ENCODE measurements around the gene DHRS7B. TPM values are rescaled to one million over a fixed set of nuclear protein-coding genes. Genes with fewer than 3 reads are reported as not detected.

Gene DHRS7B
- 31.7 TPM for total RNA-seq

GRCh38 chr17:21126645-21127508 is at the start of gene DHRS7B:
Gene DHRS7B, plus strand, starts transcription at chr17:21126964. Its CDS starts 8 bp downstream, at chr17:21126972.
- peak; percentile 90 to 91 for TF ChIP-seq POLR2AphosphoS5 (IDR thresholded peaks at IDR 0.05; ENCODE audit: insufficient read depth in 1 of 2, low read depth in 1 of 2)
- TF ChIP-seq CTCF (IDR thresholded peaks at IDR 0.05), result no peak
- TF ChIP-seq POLR2A (IDR thresholded peaks at IDR 0.05), result peak in 1 of 2 donors; percentile 55
- peak within 1 kb of the TSS; percentile 93 for H3K27ac ChIP-seq
- no peaks in the 10 kb centered on the region for H3K9me3 ChIP-seq
- peaks cover 17% of the 10 kb centered on the region for H3K4me1 ChIP-seq
- H3K27me3 ChIP-seq, result no peaks in the 10 kb centered on the region
- no peaks in the 10 kb centered on the region for H3K36me3 ChIP-seq
- H3K4me3 ChIP-seq, result peak within 1 kb of the TSS; percentile 62 to 98
- peak; percentile 96 to 98 for DNase-seq (ENCODE audit: extremely low spot score in 2 of 2)
- intact Hi-C loops (cut with DNase I), result loop anchor here (10.0 kb wide), 4 partner anchors 88 to 388 kb away; partner anchors contain the start of genes MAP2K3 and TMEM11

GRCh38 chr17:21077281-21077680 is 49.5 kb upstream of the DHRS7B start:
- no peak overlapping the region for H3K27ac ChIP-seq
- no peak for TF ChIP-seq CTCF (IDR thresholded peaks at IDR 0.05)
- no peak for TF ChIP-seq POLR2A (IDR thresholded peaks at IDR 0.05)
- intact Hi-C loops (cut with DNase I), result no loop called here

GRCh38 chr17:21078016-21078780 is 48.6 kb upstream of the DHRS7B start:
- Histone ChIP-seq H3K9me3 (no peaks in the 10 kb centered on the region), H3K27ac (no peak overlapping the region), H3K27me3 (no peaks in the 10 kb centered on the region), H3K36me3 (no peaks in the 10 kb centered on the region), H3K4me3 (no peak overlapping the region), H3K4me1 (peaks cover 15% of the 10 kb centered on the region)
- no peak for DNase-seq (ENCODE audit: extremely low spot score in 2 of 2)
- no peak for TF ChIP-seq POLR2A (IDR thresholded peaks at IDR 0.05)
- TF ChIP-seq CTCF (IDR thresholded peaks at IDR 0.05), result no peak
- no peak for TF ChIP-seq POLR2AphosphoS5 (IDR thresholded peaks at IDR 0.05; ENCODE audit: insufficient read depth in 1 of 2, low read depth in 1 of 2)
- intact Hi-C loops (cut with DNase I), result no loop called here

More at GRCh38 chr17:21077281-21077680, 49.5 kb upstream of the DHRS7B start:
- H3K27me3 ChIP-seq, result no peaks in the 10 kb centered on the region
- no peaks in the 10 kb centered on the region for H3K36me3 ChIP-seq
- peaks cover 15% of the 10 kb centered on the region for H3K4me1 ChIP-seq
- no peak for DNase-seq (ENCODE audit: extremely low spot score in 2 of 2)
- H3K9me3 ChIP-seq, result no peaks in the 10 kb centered on the region
- H3K4me3 ChIP-seq, result no peak overlapping the region

DNA sequence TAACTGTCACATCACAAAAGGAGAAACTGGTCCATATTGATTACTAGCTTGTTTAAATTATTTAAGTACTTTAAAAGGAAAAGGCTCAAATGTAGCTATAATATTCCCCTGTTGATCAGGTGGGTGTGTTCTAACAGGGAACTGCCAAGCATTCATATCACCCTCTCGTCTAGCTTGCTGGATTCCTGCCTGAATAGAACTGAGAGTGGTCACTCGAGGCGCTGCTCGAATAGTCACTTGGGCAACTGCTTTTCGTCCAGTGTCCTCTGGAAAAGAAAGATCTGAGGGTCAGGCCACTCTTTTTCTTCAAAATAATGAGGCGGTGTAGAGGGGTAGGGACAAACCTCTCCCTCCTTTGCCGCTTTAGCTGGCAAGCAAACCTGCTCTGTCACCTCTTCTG is 47.6 kb upstream of the DHRS7B start:
- Histone ChIP-seq H3K4me3 (no peak overlapping the region), H3K36me3 (no peaks in the 10 kb centered on the region), H3K27ac (no peak overlapping the region), H3K27me3 (no peaks in the 10 kb centered on the region), H3K9me3 (no peaks in the 10 kb centered on the region), H3K4me1 (peaks cover 15% of the 10 kb centered on the region)
- TF ChIP-seq POLR2AphosphoS5 (IDR thresholded peaks at IDR 0.05; ENCODE audit: insufficient read depth in 1 of 2, low read depth in 1 of 2) (no peak), CTCF (IDR thresholded peaks at IDR 0.05) (no peak), POLR2A (IDR thresholded peaks at IDR 0.05) (no peak)
- DNase-seq (ENCODE audit: extremely low spot score in 2 of 2), result no peak
- intact Hi-C loops (cut with DNase I), result no loop called here
